ENCODE results near the gene IFT43. TPM values are rescaled to one million over a fixed set of nuclear protein-coding genes. Genes with fewer than 3 reads are reported as not detected.

IFT43 gene
- polyA plus RNA-seq, 1 of the 3 experiments (the other 2 are of a cell fraction), result 78.8 TPM

DNA sequence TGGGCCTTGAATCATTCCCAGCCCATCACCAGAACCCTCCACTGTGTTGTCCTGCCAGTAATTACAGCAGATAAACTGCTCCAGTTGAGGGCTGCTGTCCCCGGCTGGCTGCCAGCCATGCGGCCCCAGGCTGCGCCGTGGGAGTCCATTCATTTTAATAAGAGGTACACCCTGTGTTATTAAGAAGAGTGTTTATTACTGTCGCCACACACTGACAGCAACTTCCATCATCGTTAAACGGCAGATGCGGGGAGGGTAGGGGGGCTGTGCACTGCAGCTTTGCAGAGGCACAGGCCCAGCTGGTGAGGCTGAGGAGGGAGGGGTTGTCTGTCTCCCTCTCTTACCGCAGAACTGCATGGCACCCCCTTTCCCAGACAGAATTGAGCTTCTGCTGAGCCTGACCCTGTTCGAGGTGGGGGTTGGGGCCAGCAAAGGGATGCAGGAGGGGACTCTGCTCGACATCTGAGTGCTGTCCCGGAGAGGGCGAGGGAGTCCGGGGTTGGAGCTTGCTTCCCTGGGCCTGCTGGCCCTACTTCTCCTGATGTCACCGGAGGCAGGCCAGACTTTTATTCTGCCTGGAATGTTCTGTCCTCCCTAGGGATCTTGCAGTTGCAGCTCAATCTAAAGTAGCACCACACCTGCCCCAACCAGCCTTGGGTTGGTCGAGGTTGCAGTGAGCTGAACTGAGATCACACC, 132.4 kb downstream of the IFT43 start (continued):
- no peak for TF ChIP-seq ZBTB33 (IDR thresholded peaks at IDR 0.05; ENCODE audit: borderline replicate concordance, low read depth)
- TF ChIP-seq EP300 (IDR thresholded peaks at IDR 0.05; ENCODE audit: borderline replicate concordance in 1 of 2, low read depth in 1 of 2, low read length in 1 of 2), result peak in 1 of 2 experiments; percentile 75; a peak in 2 of 4 replicates
- no peak for TF ChIP-seq POLR2AphosphoS5 (IDR thresholded peaks at IDR 0.05; ENCODE audit: low read depth, low read length)
- TF ChIP-seq MAX (IDR thresholded peaks at IDR 0.05; ENCODE audit: low read depth), result no peak

DNA sequence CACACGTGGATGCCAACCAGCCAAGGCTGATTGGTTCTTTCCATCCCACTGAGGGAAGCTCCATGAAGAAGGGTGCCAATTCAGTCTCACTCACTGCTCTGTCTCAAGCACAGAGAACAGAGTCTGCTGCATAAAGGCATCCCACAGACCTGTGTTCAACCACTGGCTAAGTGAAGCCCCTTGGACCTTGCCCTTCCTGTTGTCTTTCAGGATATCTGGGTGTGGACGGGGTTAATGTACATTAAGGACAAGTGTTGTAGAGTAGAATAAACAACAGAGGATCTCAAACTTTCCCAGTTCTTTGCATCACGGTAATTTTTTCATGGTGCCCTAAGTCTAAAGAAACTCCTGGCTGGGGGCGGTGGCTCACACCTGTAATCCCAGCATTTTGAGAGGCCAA, 133.0 kb downstream of the IFT43 start:
- no peak for DNase-seq
- no peak overlapping the region for H3K4me2 ChIP-seq
- H3K9me3 ChIP-seq, result no peaks in the 10 kb centered on the region
- H3K4me3 ChIP-seq (ENCODE audit: low read depth in 2 of 2, low read length in 1 of 2), result no peak overlapping the region
- no peaks in the 10 kb centered on the region for H3K9me2 ChIP-seq
- no peaks in the 10 kb centered on the region for H3K79me2 ChIP-seq (ENCODE audit: insufficient read depth)
- H4K20me1 ChIP-seq (ENCODE audit: insufficient read depth), result no peaks in the 10 kb centered on the region
- H2AFZ ChIP-seq (ENCODE audit: low read depth), result no peak overlapping the region
- no peak overlapping the region for H3K27ac ChIP-seq (ENCODE audit: low read depth in 2 of 2, low read length in 1 of 2)
- peaks cover 0 to 13% of the 10 kb centered on the region in 2 experiments; a peak in 2 of 4 replicates for H3K4me1 ChIP-seq (ENCODE audit: control insufficient read depth in 1 of 2, insufficient read depth in 2 of 2, low read depth in 1 of 2, low read length in 1 of 2)
- no peaks in the 10 kb centered on the region for H3K36me3 ChIP-seq (replicated peaks in 1 of 2; ENCODE audit: control insufficient read depth in 1 of 2, insufficient read depth in 2 of 2, low read length in 1 of 2)
- CTCF ChIA-PET, result interaction anchor here (1.0 to 1.9 kb wide), 3 partner anchors 17 to 234 kb away, joined by 5 to 10 read pairs (median 7); no protein-coding TSS in a partner anchor
- POLR2A ChIA-PET, result no interaction called here
- H3F3A ChIP-seq (replicated peaks; ENCODE audit: insufficient read depth), result no peaks in the 10 kb centered on the region
- WGBS (ENCODE audit: low lambda C conversion rate), result 47% methylated on average over 4 of the region's 4 CpGs
- H3K27me3 ChIP-seq (ENCODE audit: insufficient read depth), result peaks cover 1% of the 10 kb centered on the region; the same call in 1 of the 2 replicates
- no peak for TF ChIP-seq MAX (IDR thresholded peaks at IDR 0.05; ENCODE audit: low read depth)
- no peak for TF ChIP-seq IRF3 (IDR thresholded peaks at IDR 0.05; ENCODE audit: low read depth, low read length)
- no peak for TF ChIP-seq MXI1 (IDR thresholded peaks at IDR 0.05; ENCODE audit: low read depth, low read length)
- H3K9ac ChIP-seq, result no peak overlapping the region

DNA sequence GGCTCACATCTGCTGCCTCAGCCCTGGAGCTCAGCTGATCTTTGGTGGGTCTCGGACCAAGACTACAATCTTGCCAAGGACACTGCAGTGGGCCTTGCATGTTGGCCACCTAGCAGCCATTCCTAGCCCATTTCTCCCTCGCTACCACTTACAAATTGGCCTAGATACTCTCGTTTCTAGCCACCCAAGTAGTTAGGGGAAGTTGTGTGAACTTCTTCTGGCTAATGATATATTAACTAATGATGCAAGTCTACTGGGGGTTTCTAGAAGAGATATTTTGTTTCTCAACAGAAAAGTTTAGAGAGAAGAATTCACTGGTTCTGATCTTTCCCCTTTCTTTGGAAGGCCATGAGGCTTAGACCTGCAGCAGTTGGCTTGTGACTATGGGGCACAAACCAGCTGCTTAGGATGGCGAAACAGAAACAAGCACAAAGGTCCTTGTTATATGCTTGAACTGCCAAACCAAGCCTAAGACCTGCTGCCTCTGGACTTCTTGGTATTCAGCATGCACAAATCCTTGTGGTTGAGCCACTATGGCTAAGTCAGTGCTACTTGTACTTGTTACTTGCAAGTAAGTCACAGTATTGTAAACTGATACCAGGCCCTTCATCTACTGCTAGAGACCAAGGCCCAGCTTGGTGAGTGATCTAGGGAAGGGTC, 135.7 kb downstream of the IFT43 start:
- DNase-seq, result no peak
- no peak overlapping the region for H3K27ac ChIP-seq (ENCODE audit: low read depth in 2 of 2, low read length in 1 of 2)
- H3K4me1 ChIP-seq (ENCODE audit: control insufficient read depth in 1 of 2, insufficient read depth in 2 of 2, low read depth in 1 of 2, low read length in 1 of 2), result peaks cover 0 to 13% of the 10 kb centered on the region in 2 experiments; a peak in 2 of 4 replicates
- no peak overlapping the region for H2AFZ ChIP-seq (ENCODE audit: low read depth)
- ChIA-PET POLR2A (no interaction called here), CTCF (interaction anchor here (0.6 to 1.4 kb wide), 3 partner anchors 15 to 234 kb away, joined by 3 read pairs; no protein-coding TSS in a partner anchor)
- H3F3A ChIP-seq (replicated peaks; ENCODE audit: insufficient read depth), result no peaks in the 10 kb centered on the region
- H3K9me3 ChIP-seq, result no peaks in the 10 kb centered on the region
- H3K4me3 ChIP-seq (ENCODE audit: low read depth in 2 of 2, low read length in 1 of 2), result no peak overlapping the region
- no peaks in the 10 kb centered on the region for H3K9me2 ChIP-seq
- WGBS (ENCODE audit: low lambda C conversion rate), result 31% methylated on average over 4 of the region's 4 CpGs
- no peaks in the 10 kb centered on the region for H3K79me2 ChIP-seq (ENCODE audit: insufficient read depth)
- no peak overlapping the region for H3K9ac ChIP-seq
- no peak overlapping the region for H3K4me2 ChIP-seq
- H4K20me1 ChIP-seq (ENCODE audit: insufficient read depth), result no peaks in the 10 kb centered on the region
- H3K36me3 ChIP-seq (replicated peaks in 1 of 2; ENCODE audit: control insufficient read depth in 1 of 2, insufficient read depth in 2 of 2, low read length in 1 of 2), result no peaks in the 10 kb centered on the region
- H3K27me3 ChIP-seq (ENCODE audit: insufficient read depth), result no peaks in the 10 kb centered on the region
- TF ChIP-seq TEAD4 (IDR thresholded peaks at IDR 0.05; ENCODE audit: borderline replicate concordance, insufficient read depth) (no peak), MEF2A (IDR thresholded peaks at IDR 0.05; ENCODE audit: borderline replicate concordance, low read depth) (no peak), MXI1 (IDR thresholded peaks at IDR 0.05; ENCODE audit: low read depth, low read length) (no peak), NRF1 (IDR thresholded peaks at IDR 0.05; ENCODE audit: low read depth, low read length) (no peak), EZH2phosphoT487 (IDR thresholded peaks at IDR 0.05; ENCODE audit: borderline replicate concordance, low read depth) (no peak), RXRA (IDR thresholded peaks at IDR 0.05; ENCODE audit: borderline replicate concordance, low read depth) (no peak), GABPA (IDR thresholded peaks at IDR 0.05; ENCODE audit: low read depth) (no peak), FOXM1 (IDR thresholded peaks at IDR 0.05; ENCODE audit: low read depth) (no peak), MAX (IDR thresholded peaks at IDR 0.05; ENCODE audit: low read depth) (no peak)
- TF ChIP-seq, protein P1, sequence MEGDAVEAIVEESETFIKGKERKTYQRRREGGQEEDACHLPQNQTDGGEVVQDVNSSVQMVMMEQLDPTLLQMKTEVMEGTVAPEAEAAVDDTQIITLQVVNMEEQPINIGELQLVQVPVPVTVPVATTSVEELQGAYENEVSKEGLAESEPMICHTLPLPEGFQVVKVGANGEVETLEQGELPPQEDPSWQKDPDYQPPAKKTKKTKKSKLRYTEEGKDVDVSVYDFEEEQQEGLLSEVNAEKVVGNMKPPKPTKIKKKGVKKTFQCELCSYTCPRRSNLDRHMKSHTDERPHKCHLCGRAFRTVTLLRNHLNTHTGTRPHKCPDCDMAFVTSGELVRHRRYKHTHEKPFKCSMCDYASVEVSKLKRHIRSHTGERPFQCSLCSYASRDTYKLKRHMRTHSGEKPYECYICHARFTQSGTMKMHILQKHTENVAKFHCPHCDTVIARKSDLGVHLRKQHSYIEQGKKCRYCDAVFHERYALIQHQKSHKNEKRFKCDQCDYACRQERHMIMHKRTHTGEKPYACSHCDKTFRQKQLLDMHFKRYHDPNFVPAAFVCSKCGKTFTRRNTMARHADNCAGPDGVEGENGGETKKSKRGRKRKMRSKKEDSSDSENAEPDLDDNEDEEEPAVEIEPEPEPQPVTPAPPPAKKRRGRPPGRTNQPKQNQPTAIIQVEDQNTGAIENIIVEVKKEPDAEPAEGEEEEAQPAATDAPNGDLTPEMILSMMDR (IDR thresholded peaks at IDR 0.05), result no peak
- TF ChIP-seq, protein P2, sequence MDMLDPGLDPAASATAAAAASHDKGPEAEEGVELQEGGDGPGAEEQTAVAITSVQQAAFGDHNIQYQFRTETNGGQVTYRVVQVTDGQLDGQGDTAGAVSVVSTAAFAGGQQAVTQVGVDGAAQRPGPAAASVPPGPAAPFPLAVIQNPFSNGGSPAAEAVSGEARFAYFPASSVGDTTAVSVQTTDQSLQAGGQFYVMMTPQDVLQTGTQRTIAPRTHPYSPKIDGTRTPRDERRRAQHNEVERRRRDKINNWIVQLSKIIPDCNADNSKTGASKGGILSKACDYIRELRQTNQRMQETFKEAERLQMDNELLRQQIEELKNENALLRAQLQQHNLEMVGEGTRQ (IDR thresholded peaks at IDR 0.05; ENCODE audit: borderline replicate concordance, low read depth, low read length), result no peak

All from SK-N-SH (cell line).